Measurements from ENCODE around the gene SMTNL2. TPM values are rescaled to one million over a fixed set of nuclear protein-coding genes. Genes with fewer than 3 reads are reported as not detected.
"Not testable (repeated sequence)": the region's sequence is repeated elsewhere in the genome, so short reads cannot be mapped to it uniquely, and the experiment has no call there.

SMTNL2 gene
- total RNA-seq, 1 experiment from 2014 or later, result not detected

DNA sequence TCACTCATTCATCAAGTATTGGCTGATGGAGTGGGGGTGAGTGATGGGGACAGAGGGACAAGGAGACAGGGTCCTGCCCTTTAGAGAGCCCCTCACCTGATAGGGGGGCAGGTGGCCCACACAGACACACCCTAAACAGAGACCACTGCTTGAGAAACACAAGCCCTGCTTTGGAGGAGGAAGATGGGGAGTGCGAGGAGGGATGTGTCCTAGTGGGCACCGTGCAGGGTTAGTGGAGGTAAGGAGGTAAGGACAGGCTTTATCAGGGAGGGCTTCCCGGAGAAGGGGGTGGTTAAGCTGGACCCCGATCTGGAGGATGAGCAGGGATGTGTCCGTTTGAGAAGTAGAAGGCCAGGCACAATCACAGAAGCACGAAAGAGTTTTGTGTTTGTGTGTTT, 8.2 kb upstream of the SMTNL2 start:
- Histone ChIP-seq H3K4me2 (ENCODE audit: low read length) (no peak overlapping the region), H2AFZ (ENCODE audit: low read length) (no peak overlapping the region), H4K20me1 (ENCODE audit: low read length) (no peaks in the 10 kb centered on the region), H3K4me1 (ENCODE audit: insufficient read depth, low read length) (no peaks in the 10 kb centered on the region), H3K36me3 (ENCODE audit: low read depth, low read length) (no peaks in the 10 kb centered on the region), H3K4me3 (ENCODE audit: low read length) (no peak overlapping the region), H3F3A (ENCODE audit: low read length, unreplicated experiment) (no peaks in the 10 kb centered on the region), H3K9me3 (ENCODE audit: low read length) (no peaks in the 10 kb centered on the region), H3K79me2 (ENCODE audit: low read length) (no peaks in the 10 kb centered on the region), H3K27ac (ENCODE audit: low read length) (no peak overlapping the region), H3K27me3 (ENCODE audit: low read length) (peaks cover under 1% of the 10 kb centered on the region; the same call in 1 of the 2 replicates), H3K9ac (ENCODE audit: low read length) (no peak overlapping the region), H3K9me2 (replicated peaks; ENCODE audit: low read length) (no peaks in the 10 kb centered on the region)
- CTCF ChIA-PET, result no interaction called here
- no TSS peak for BruUV-seq (replicated peaks)
- no peak for TF ChIP-seq EZH2phosphoT487 (IDR thresholded peaks at IDR 0.05; ENCODE audit: borderline replicate concordance, low read length)
- TF ChIP-seq, protein P1, sequence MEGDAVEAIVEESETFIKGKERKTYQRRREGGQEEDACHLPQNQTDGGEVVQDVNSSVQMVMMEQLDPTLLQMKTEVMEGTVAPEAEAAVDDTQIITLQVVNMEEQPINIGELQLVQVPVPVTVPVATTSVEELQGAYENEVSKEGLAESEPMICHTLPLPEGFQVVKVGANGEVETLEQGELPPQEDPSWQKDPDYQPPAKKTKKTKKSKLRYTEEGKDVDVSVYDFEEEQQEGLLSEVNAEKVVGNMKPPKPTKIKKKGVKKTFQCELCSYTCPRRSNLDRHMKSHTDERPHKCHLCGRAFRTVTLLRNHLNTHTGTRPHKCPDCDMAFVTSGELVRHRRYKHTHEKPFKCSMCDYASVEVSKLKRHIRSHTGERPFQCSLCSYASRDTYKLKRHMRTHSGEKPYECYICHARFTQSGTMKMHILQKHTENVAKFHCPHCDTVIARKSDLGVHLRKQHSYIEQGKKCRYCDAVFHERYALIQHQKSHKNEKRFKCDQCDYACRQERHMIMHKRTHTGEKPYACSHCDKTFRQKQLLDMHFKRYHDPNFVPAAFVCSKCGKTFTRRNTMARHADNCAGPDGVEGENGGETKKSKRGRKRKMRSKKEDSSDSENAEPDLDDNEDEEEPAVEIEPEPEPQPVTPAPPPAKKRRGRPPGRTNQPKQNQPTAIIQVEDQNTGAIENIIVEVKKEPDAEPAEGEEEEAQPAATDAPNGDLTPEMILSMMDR (conservative IDR thresholded peaks at IDR 0.05; ENCODE audit: low read depth, low read length), result no peak
- TF ChIP-seq EZH2 (IDR thresholded peaks at IDR 0.05; ENCODE audit: low read length, unreplicated experiment), result no peak
- ATAC-seq (no peak), DNase-seq (no peak)
- POLR2A ChIA-PET (ENCODE audit: unreplicated experiment), result no interaction called here
- intact Hi-C loops (cut with micrococcal nuclease), result no loop called here

DNA sequence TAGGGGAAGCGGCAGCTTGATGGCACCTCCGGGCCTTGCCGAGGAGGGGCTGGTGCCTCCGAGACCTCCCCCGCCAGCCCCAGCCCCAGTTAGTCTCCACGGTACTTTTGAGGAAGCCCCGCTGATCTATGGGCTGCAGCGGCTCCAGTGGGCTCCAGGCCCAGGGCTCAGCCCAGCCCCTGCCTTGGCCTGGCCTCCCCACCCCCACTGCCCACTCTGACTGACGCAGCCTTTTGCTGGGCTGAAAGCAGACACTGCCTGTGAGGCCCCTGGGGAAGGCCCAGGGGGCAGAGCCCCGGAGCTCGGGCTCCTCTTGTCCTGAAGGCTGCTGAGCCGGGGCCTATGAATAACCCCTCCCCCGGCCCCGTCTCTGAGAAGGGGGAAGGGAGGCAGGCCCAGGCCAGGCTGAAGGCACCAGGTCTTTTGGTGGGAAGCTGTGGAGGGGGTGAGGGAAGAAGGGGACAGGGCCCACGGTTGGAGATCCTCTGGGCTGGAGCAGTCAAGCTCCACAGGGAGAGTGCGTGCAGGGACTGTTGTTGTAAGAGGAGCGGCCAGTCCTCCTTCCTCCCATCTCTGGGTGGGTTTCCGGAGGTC, 7.5 kb upstream of the SMTNL2 start:
- no peak overlapping the region for H3K27ac ChIP-seq (ENCODE audit: low read length)
- H3K36me3 ChIP-seq (ENCODE audit: low read depth, low read length), result no peaks in the 10 kb centered on the region
- ChIA-PET CTCF (interaction anchor here (0.8 kb wide), 1 partner anchor 10 kb away, joined by 3 read pairs; no protein-coding TSS in a partner anchor), POLR2A (ENCODE audit: unreplicated experiment) (no interaction called here)
- H2AFZ ChIP-seq (ENCODE audit: low read length), result no peak overlapping the region
- H3K4me2 ChIP-seq (ENCODE audit: low read length), result no peak overlapping the region
- no TSS peak for BruUV-seq (replicated peaks)
- TF ChIP-seq, protein P1 (conservative IDR thresholded peaks at IDR 0.05; ENCODE audit: low read depth, low read length), result no peak
- TF ChIP-seq EZH2 (IDR thresholded peaks at IDR 0.05; ENCODE audit: low read length, unreplicated experiment) (no peak), EZH2phosphoT487 (IDR thresholded peaks at IDR 0.05; ENCODE audit: borderline replicate concordance, low read length) (no peak)
- no peak overlapping the region for H3K9ac ChIP-seq (ENCODE audit: low read length)
- no peaks in the 10 kb centered on the region for H3K27me3 ChIP-seq (ENCODE audit: low read length)
- intact Hi-C loops (cut with micrococcal nuclease), result no loop called here
- no peaks in the 10 kb centered on the region for H3F3A ChIP-seq (ENCODE audit: low read length, unreplicated experiment)
- DNase-seq (no peak), ATAC-seq (no peak)
- no peaks in the 10 kb centered on the region for H3K9me2 ChIP-seq (replicated peaks; ENCODE audit: low read length)
- no peaks in the 10 kb centered on the region for H3K4me1 ChIP-seq (ENCODE audit: insufficient read depth, low read length)
- H3K9me3 ChIP-seq (ENCODE audit: low read length), result no peaks in the 10 kb centered on the region
- H4K20me1 ChIP-seq (ENCODE audit: low read length), result no peaks in the 10 kb centered on the region
- no peaks in the 10 kb centered on the region for H3K79me2 ChIP-seq (ENCODE audit: low read length)
- H3K4me3 ChIP-seq (ENCODE audit: low read length), result no peak overlapping the region

DNA sequence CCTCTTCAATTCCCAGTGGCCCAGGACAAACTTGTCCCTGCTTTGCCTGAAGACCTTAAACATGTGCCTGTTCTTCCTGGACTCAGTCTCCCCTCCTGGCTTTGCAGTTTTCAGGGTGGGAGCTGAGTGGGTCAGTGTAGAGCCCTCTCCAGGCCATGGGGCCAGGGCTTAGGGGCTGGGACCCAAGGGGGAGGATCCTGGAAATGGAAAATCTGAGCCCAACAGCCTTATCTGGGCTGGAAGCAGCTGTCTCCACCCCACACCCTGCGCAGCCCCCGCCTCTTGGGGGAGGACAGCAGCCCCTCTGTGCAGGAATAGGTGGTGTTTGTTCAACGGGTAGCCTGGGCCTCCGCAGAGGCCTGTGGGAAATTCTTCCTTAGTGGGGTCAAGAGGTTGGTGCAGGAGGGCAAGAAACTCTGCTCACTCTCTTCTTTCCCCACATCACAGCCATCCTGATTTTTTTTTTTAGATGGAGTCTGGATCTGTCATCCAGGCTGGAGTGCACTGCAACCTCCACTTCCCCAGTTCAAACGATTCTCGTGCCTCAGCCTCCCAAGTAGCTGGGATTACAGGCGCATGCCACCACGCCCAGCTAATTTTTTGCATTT, 6.8 kb upstream of the SMTNL2 start:
- Histone ChIP-seq H3K4me3 (ENCODE audit: low read length) (no peak overlapping the region), H3K36me3 (ENCODE audit: low read depth, low read length) (no peaks in the 10 kb centered on the region), H3K4me2 (ENCODE audit: low read length) (no peak overlapping the region), H3F3A (ENCODE audit: low read length, unreplicated experiment) (no peaks in the 10 kb centered on the region), H2AFZ (ENCODE audit: low read length) (no peak overlapping the region), H3K9me2 (replicated peaks; ENCODE audit: low read length) (no peaks in the 10 kb centered on the region), H3K27me3 (ENCODE audit: low read length) (peaks cover under 1% of the 10 kb centered on the region; the same call in 1 of the 2 replicates), H3K79me2 (ENCODE audit: low read length) (no peaks in the 10 kb centered on the region), H4K20me1 (ENCODE audit: low read length) (no peaks in the 10 kb centered on the region), H3K27ac (ENCODE audit: low read length) (no peak overlapping the region), H3K9ac (ENCODE audit: low read length) (no peak overlapping the region), H3K4me1 (ENCODE audit: insufficient read depth, low read length) (no peaks in the 10 kb centered on the region), H3K9me3 (ENCODE audit: low read length) (no peaks in the 10 kb centered on the region)
- ATAC-seq, result no peak
- BruUV-seq (replicated peaks), result no TSS peak
- no peak for DNase-seq
- TF ChIP-seq EZH2 (IDR thresholded peaks at IDR 0.05; ENCODE audit: low read length, unreplicated experiment), result no peak
- TF ChIP-seq EZH2phosphoT487 (IDR thresholded peaks at IDR 0.05; ENCODE audit: borderline replicate concordance, low read length), result no peak
- ChIA-PET POLR2A (ENCODE audit: unreplicated experiment) (interaction anchor here (0.6 kb wide), 1 partner anchor 135 kb away, joined by 3 read pairs; no protein-coding TSS in a partner anchor), CTCF (interaction anchor here (0.8 kb wide), 1 partner anchor 10 kb away, joined by 3 read pairs; no protein-coding TSS in a partner anchor)
- intact Hi-C loops (cut with micrococcal nuclease), result no loop called here

DNA sequence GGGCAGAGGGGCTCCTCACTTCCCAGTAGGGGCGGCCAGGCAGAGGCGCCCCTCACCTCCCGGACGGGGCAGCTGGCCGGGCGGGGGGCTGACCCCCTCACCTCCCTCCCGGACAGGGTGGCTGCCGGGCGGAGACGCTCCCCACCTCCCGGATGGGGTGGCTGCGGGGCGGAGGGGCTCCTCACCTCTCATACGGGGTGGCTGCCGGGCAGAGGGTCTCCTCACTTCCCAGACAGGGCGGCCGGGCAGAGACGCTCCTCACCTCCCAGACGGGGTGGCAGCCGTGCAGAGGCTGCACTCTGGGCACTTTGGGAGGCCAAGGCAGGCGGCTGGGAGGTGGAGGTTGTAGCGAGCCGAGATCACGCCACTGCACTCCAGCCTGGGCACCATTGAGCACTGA, 6.0 kb upstream of the SMTNL2 start:
- H3K9me3 ChIP-seq (ENCODE audit: low read length); H3K36me3 ChIP-seq (ENCODE audit: low read depth, low read length); H3K79me2 ChIP-seq (ENCODE audit: low read length); DNase-seq; H3F3A ChIP-seq (ENCODE audit: low read length, unreplicated experiment); intact Hi-C loops (cut with micrococcal nuclease); CTCF ChIA-PET; ATAC-seq; H3K9me2 ChIP-seq (replicated peaks; ENCODE audit: low read length); H3K9ac ChIP-seq (ENCODE audit: low read length); H3K4me3 ChIP-seq (ENCODE audit: low read length); H3K27ac ChIP-seq (ENCODE audit: low read length); H3K4me2 ChIP-seq (ENCODE audit: low read length); H3K27me3 ChIP-seq (ENCODE audit: low read length); H3K4me1 ChIP-seq (ENCODE audit: insufficient read depth, low read length); H4K20me1 ChIP-seq (ENCODE audit: low read length); BruUV-seq (replicated peaks); H2AFZ ChIP-seq (ENCODE audit: low read length): not testable (repeated sequence)
- POLR2A ChIA-PET (ENCODE audit: unreplicated experiment), result interaction anchor here (0.6 kb wide), 1 partner anchor 136 kb away, joined by 3 read pairs; no protein-coding TSS in a partner anchor

All from PC-3 (cell line).